HG03103 (cell line): ENCODE results near the gene CCR6.

Experiments
- ATAC-seq: cut with Tn5 transposase; IDR thresholded peaks from one replicate; pipeline ENCODE4 v1.9.1; 2021; ENCODE audit warnings: low read depth; ENCODE audit not compliant: unreplicated experiment

Gene CCR6

DNA sequence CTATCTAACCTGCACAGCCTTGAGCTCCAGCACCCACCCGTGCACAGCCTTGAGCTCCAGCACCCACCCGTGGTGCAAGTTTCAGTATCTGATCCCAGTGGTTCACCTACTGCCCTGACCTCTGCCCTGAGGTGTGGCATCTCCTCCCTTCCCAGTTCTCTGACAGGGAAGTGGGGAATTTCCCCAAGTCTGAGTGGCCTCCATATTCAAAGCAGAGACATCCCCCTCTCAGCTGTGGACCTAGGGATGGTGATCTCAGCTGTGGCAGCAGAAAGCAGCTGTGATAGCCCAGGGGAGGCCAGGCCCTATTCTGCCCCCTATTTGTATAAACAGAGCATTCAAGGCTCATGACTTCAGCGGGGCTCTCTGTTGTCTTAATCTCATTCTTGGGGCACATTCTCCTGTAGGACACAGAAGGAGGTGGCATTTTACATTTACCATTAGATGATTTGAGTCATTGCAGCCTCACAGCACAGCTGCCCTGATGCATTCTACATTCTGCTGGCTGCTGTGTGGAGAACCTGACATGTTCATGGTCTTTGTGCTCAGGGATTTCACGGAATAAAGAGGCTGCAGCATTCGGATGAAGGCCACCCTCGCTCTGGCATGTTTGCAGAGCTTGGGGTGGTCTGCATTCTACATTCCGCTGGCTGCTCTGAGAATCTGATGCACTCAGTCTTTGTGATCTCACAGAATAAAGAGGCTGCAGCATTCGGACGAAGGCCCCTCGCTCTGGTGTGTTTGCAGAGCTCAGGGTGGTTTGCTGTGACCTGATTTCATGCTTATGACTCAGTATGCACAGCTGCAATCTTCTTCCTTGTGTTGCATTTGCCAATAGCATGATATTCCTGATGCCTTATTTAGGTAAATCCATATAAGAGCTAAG, 17.9 kb downstream of the CCR6 start:
- ATAC-seq = no peak

DNA sequence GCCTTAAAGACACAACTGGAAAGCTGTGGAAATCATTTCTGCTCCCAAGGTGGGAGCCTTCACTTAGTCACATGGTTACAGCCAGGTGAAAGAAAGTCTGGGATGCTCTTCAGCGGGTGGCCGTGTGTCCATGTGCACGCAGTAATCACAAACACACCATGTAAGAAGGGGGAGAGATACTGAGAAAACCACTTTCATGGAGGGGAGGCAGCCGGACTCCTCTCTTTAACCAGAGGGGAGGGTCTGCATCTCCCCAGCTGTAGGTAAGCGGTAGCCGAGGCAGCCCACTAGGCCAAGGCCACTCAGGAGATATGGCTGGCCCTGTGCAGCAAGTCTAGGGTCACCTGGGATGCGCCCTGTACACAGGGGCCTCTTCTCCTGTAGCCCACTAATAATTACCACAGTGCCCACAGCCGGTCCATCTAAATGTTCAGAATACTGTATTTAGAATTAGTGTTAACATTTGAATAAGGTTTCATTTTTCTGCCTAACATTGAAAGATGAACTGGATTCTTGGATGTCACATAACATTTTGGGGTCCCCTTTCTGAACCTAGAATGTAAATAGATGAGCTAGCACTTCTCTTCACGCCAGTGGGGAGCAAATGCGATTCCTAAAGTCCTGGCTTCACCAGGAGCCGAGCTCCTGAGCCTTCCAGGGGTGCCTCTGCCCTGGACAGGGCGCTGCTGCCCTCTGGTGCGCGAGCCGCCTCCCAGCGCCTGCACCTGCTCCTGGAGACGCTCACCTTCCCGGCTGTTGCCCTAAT, 19.0 kb downstream of the CCR6 start:
- peak; percentile 83 for ATAC-seq

- ATAC-seq = no peak
Measured at GRCh38 chr6:167142433-167142761, 19.5 kb downstream of the CCR6 start.

- no peak for ATAC-seq
Measured at GRCh38 chr6:167143041-167143440, 20.1 kb downstream of the CCR6 start.

- no peak for ATAC-seq
Measured at GRCh38 chr6:167145461-167145860, 22.6 kb downstream of the CCR6 start.

- no peak for ATAC-seq
Measured at GRCh38 chr6:167146135-167146534, 23.2 kb downstream of the CCR6 start.

GRCh38 chr6:167146977-167147376, 24.1 kb downstream of the CCR6 start:
- no peak for ATAC-seq

- no peak for ATAC-seq
Measured at GRCh38 chr6:167148021-167148420, 25.1 kb downstream of the CCR6 start.

- ATAC-seq = no peak
Measured at GRCh38 chr6:167148997-167149396, 26.1 kb downstream of the CCR6 start.

DNA sequence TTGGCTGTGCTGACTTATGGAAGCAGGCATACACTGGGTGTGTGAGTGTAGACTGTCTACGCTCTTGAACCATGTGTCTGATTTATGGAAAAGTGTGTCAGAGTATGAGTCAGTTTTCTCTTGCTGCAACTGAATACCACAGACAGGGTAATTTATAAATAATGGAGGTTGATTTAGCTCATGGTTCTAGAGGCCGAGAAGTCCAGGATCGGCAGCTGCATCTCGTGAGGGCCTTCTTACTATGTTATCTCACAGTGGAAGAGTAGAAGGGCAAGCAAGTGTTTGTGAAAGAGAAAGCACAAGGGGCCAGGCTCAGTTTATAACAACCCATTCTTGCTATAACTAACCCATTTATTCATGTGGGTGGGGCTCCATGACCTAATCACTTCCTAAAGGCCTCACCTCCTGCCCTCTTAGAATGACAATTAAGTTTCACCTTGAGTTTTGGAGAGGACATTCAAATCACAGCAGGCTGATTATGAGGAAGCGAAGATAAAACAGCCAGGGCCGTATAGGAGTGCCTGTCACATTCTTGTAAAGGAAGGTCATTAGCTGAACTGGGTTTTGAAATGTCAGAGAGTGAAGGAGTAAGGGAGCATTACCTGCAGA, 28.1 kb downstream of the CCR6 start:
- ATAC-seq = peak; percentile 59

- no peak for ATAC-seq
Measured at GRCh38 chr6:167151648-167152047, 28.8 kb downstream of the CCR6 start.

DNA sequence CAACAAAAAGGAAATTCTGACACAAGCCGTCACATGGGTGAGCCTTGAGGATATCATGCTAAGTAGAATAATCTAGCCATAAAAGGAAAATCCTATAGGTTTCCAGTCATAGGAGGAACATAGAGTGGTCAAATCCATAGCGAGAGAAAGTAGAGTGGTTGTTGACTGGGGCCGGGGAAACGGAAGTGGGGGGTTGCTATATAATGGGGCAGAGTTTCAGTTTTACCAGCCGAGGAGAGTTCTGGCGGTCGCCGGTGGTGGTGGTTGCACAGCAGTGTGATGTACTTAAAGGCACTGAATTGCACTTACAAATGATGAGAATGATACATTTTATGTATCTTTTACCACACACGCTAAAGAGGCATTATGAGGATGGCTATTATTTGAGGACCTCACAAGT, 30.0 kb downstream of the CCR6 start:
- no peak for ATAC-seq

GRCh38 chr6:167153521-167153959, 30.6 kb downstream of the CCR6 start:
- ATAC-seq = peak; percentile 40

DNA sequence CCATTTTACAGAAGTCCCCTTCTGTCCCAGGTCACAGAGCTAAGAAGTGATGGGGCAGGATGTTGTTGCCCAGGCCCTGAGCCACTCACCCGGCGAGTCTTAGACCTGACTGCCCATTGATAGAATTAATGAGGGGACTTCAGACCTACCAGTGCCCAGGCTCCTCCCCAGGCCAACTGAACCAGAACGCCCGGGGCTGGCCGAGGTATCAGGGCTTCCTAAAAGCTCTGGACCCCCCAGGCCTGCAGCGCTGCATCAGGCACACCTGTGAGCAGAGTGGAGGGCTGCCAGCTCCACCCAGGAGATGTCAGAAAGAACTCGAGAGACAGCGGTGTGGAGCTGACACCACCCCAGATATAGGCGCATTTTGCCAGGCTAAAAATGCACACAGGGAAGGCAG, 31.4 kb downstream of the CCR6 start:
- no peak for ATAC-seq

GRCh38 chr6:167154895-167155294, 32.0 kb downstream of the CCR6 start:
- ATAC-seq = no peak

- no peak for ATAC-seq
Measured at GRCh38 chr6:167157414-167157813, 34.5 kb downstream of the CCR6 start.

GRCh38 chr6:167157863-167158262, 35.0 kb downstream of the CCR6 start, which contains the start of gene GPR31:
Gene GPR31 (minus strand): TSS chr6:167157980. CDS start chr6:167157831, 149 bp downstream.
- no peak for ATAC-seq

- ATAC-seq = no peak
Measured at GRCh38 chr6:167161851-167162467, 39.1 kb downstream of the CCR6 start.

DNA sequence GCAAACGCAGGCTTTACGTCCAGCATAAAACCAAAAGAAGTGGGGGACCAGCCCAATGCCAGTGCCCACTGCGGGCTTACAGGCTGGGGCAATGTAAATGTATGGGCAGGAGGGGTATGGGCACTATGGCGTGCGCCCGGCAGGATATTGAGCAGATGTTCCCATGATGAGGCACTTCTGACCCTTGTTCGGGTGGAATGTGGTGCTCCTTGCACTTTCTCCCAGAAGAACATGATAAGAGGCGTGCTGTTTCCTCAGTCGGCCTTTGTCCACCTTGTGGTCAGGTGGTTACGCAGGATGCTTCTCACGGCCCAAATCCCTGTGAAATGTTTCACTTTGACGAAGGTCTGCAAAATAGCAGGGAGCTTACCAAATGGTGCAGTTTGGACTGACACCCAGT, 39.7 kb downstream of the CCR6 start:
- ATAC-seq = no peak

GRCh38 chr6:167163476-167164011, 40.6 kb downstream of the CCR6 start:
- ATAC-seq = no peak

- ATAC-seq = no peak
Measured at GRCh38 chr6:167164261-167164660, 41.4 kb downstream of the CCR6 start.
